Stimulated activated naive CD8-positive, alpha-beta T cell treated with anti-CD3 and anti-CD28 coated beads, Interleukin-15, Interleukin-2, amounts not matched to agents 100 ng/mL and 50 ng/mL, for 24 hours (primary cell): ENCODE results near the gene FAM240B.

ENCODE experiments used
- H3K27ac Mint-ChIP-seq: one replicate; pipeline ENCODE4 v1.8.0; 2021; ENCODE audit warnings: mild to moderate bottlenecking, mixed read lengths
- H3K27me3 Mint-ChIP-seq: one replicate; pipeline ENCODE4 v1.8.0; 2021; ENCODE audit warnings: mixed read lengths
- H3K36me3 Mint-ChIP-seq: one replicate; pipeline ENCODE4 v1.8.0; 2021; ENCODE audit warnings: low read depth, mixed read lengths
- H3K4me1 Mint-ChIP-seq: one replicate; pipeline ENCODE4 v1.8.0; 2021; ENCODE audit warnings: low read depth, mixed read lengths
- H3K4me3 Mint-ChIP-seq: one replicate; pipeline ENCODE4 v1.8.0; 2021; ENCODE audit warnings: mild to moderate bottlenecking, mixed read lengths
- H3K9me3 Mint-ChIP-seq: one replicate; pipeline ENCODE4 v1.8.0; 2021; ENCODE audit warnings: mixed read lengths

Gene FAM240B

DNA sequence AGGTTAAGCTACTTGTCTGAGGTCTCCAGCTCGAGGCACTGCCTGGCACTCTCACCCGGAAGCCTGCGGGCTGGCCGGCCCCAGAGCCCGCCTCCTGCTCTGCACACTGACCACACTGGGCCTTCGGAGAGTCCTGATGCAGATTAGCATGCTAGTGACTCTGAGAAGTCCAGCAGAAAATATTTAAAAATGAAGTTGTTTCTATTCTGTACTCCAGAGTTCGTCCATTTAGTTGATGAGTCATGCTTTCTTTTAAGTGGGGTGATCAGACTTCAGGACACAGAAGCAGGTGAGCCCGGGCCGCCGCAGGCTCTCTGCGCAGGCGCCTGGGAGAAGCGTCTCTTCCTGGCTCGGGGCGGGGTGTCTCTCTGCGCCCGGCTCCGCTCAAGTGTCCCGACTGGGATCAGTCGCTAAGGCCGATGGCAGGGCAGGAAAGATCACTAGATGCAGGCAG lies 32.5 kb downstream of the FAM240B start:
- Mint-ChIP-seq H3K36me3 (no peaks in the 10 kb centered on the region), H3K27ac (no peak overlapping the region), H3K4me3 (no peak overlapping the region), H3K9me3 (no peaks in the 10 kb centered on the region), H3K4me1 (no peaks in the 10 kb centered on the region), H3K27me3 (no peaks in the 10 kb centered on the region)

- Mint-ChIP-seq H3K27ac (no peak overlapping the region), H3K4me1 (no peaks in the 10 kb centered on the region), H3K4me3 (no peak overlapping the region), H3K9me3 (no peaks in the 10 kb centered on the region), H3K36me3 (no peaks in the 10 kb centered on the region), H3K27me3 (no peaks in the 10 kb centered on the region)
Measured at GRCh38 chr9:38686933-38687332, 33.0 kb downstream of the FAM240B start.

DNA sequence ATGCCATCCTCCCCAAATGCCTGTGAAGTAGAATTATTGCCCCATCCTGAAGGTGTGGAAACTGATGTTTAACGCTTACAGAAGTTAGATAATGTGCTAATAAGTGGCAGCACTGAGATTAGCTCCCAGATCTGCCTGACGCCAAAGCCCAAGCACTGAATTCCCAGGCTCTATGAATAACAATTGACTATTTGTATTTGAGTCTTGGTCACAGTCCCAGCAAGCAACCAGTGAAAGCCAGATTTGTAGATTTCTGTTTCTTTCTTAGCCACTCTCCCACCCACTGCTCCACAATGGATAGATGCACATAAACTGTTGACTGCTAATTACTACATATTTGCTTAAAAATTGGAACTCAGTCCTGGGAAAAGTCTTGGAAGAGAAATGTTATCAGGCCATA lies 34.4 kb downstream of the FAM240B start:
- Mint-ChIP-seq H3K27ac (no peak overlapping the region), H3K4me3 (no peak overlapping the region), H3K9me3 (no peaks in the 10 kb centered on the region), H3K27me3 (no peaks in the 10 kb centered on the region), H3K4me1 (no peaks in the 10 kb centered on the region), H3K36me3 (no peaks in the 10 kb centered on the region)

- H3K4me1 Mint-ChIP-seq, result no peaks in the 10 kb centered on the region
- H3K36me3 Mint-ChIP-seq, result no peaks in the 10 kb centered on the region
- H3K27me3 Mint-ChIP-seq, result no peaks in the 10 kb centered on the region
- H3K9me3 Mint-ChIP-seq, result no peaks in the 10 kb centered on the region
- no peak overlapping the region for H3K27ac Mint-ChIP-seq
- H3K4me3 Mint-ChIP-seq, result no peak overlapping the region
Measured at GRCh38 chr9:38683336-38683735, 36.6 kb downstream of the FAM240B start.

GRCh38 chr9:38682713-38683112 lies 37.2 kb downstream of the FAM240B start:
- Mint-ChIP-seq H3K4me1 (no peaks in the 10 kb centered on the region), H3K27me3 (no peaks in the 10 kb centered on the region), H3K27ac (no peak overlapping the region), H3K36me3 (no peaks in the 10 kb centered on the region), H3K9me3 (no peaks in the 10 kb centered on the region), H3K4me3 (no peak overlapping the region)

- no peaks in the 10 kb centered on the region for H3K27me3 Mint-ChIP-seq
- no peaks in the 10 kb centered on the region for H3K9me3 Mint-ChIP-seq
- no peaks in the 10 kb centered on the region for H3K36me3 Mint-ChIP-seq
- no peak overlapping the region for H3K4me3 Mint-ChIP-seq
- no peak overlapping the region for H3K27ac Mint-ChIP-seq
- H3K4me1 Mint-ChIP-seq, result no peaks in the 10 kb centered on the region
Measured at GRCh38 chr9:38681747-38682227, 38.1 kb downstream of the FAM240B start.

- Mint-ChIP-seq H3K4me3 (no peak overlapping the region), H3K27me3 (peaks cover under 1% of the 10 kb centered on the region), H3K4me1 (no peaks in the 10 kb centered on the region), H3K9me3 (no peaks in the 10 kb centered on the region), H3K36me3 (no peaks in the 10 kb centered on the region), H3K27ac (no peak overlapping the region)
Measured at GRCh38 chr9:38680837-38681445, 39.0 kb downstream of the FAM240B start.

DNA sequence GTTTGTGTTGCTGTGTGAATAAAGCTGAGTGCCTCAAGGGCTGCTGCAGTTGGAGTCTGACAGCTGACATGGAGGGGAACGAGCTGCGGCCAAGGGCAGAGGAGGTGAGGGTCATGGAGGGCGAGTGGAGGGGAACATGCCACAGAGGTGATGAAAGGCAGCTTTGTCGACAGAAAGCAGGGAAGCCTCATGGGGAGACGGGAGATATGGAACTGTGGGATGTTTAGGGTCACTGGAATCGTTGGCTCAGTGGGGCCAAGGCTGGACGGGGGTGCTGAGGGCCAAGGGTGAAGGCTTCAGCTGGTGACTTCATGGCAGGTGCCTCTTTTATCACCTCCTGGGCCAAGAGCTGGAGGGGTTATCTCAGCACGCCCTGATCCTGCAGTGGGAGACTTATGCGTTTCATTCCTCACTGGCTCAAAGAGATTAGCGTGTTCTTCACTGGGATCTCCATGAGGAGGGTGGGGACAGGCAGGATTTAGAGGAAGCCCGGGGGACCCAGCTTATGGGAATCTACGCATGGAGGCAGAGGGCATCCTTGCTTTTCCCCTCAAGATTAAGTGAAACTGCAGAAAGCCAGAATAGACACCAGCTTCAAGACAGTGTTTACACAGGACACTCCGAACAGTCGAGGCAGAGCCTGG lies 42.2 kb downstream of the FAM240B start:
- Mint-ChIP-seq H3K36me3 (no peaks in the 10 kb centered on the region), H3K27me3 (peaks cover 5% of the 10 kb centered on the region), H3K27ac (no peak overlapping the region), H3K4me3 (no peak overlapping the region), H3K4me1 (no peaks in the 10 kb centered on the region), H3K9me3 (no peaks in the 10 kb centered on the region)

DNA sequence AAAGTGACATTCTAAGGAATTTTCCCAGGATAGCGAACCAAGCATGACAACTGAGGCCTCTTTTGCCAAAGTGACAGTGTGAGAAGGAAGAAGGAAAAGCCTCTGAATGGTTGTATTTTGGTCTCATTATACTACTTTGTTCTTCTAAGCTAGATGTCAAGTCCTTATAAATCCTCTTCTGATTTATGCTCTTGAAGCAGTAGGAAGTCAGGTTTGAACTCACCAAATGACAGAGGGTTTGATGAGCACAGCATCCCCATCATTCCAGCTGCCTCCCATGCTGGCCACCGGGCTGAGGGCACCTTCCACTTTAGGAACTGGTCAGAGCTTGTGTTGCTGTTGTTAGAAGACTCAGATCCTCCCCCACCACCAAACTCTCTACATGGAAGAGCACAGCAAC lies 44.1 kb downstream of the FAM240B start:
- Mint-ChIP-seq H3K4me3 (no peak overlapping the region), H3K9me3 (no peaks in the 10 kb centered on the region), H3K36me3 (no peaks in the 10 kb centered on the region), H3K27me3 (peaks cover 10% of the 10 kb centered on the region), H3K27ac (no peak overlapping the region), H3K4me1 (peaks cover 11% of the 10 kb centered on the region)

GRCh38 chr9:38675211-38675610 lies 44.7 kb downstream of the FAM240B start:
- H3K4me1 Mint-ChIP-seq, result peaks cover 11% of the 10 kb centered on the region
- no peak overlapping the region for H3K27ac Mint-ChIP-seq
- H3K4me3 Mint-ChIP-seq, result no peak overlapping the region
- H3K27me3 Mint-ChIP-seq, result peaks cover 10% of the 10 kb centered on the region
- H3K36me3 Mint-ChIP-seq, result no peaks in the 10 kb centered on the region
- H3K9me3 Mint-ChIP-seq, result no peaks in the 10 kb centered on the region

GRCh38 chr9:38673399-38674193 lies 46.3 kb downstream of the FAM240B start:
- no peak overlapping the region for H3K4me3 Mint-ChIP-seq

DNA sequence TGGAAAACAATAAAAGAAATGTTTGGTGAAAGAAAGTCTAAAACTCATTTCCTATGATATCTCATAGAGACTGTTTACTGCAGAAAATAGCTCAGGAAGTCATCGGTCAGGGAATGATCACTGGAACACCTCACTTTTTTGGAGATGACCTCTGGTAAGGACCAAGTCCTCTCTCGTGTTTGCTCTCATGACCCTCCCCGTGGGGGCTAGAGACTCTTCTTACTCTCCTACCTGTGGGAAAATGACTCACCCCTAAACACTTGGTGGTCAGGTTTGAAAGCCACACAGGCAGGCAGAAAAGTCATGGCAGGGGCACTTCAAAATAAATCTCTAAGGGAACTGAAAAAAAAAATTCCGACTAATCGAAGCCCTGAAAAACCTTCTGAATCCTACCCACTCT lies 48.2 kb downstream of the FAM240B start:
- no peaks in the 10 kb centered on the region for H3K9me3 Mint-ChIP-seq
- no peak overlapping the region for H3K4me3 Mint-ChIP-seq
- peaks cover 10% of the 10 kb centered on the region for H3K27me3 Mint-ChIP-seq
- no peaks in the 10 kb centered on the region for H3K36me3 Mint-ChIP-seq
- peaks cover 11% of the 10 kb centered on the region for H3K4me1 Mint-ChIP-seq
- H3K27ac Mint-ChIP-seq, result no peak overlapping the region

More at GRCh38 chr9:38673399-38674193, 46.3 kb downstream of the FAM240B start:
- Mint-ChIP-seq H3K27ac (no peak overlapping the region), H3K4me1 (peaks cover 11% of the 10 kb centered on the region), H3K9me3 (no peaks in the 10 kb centered on the region), H3K27me3 (peaks cover 10% of the 10 kb centered on the region), H3K36me3 (no peaks in the 10 kb centered on the region)

GRCh38 chr9:38671372-38671731 lies 48.6 kb downstream of the FAM240B start:
- no peaks in the 10 kb centered on the region for H3K36me3 Mint-ChIP-seq
- peaks cover 11% of the 10 kb centered on the region for H3K4me1 Mint-ChIP-seq
- H3K4me3 Mint-ChIP-seq, result no peak overlapping the region
- H3K27ac Mint-ChIP-seq, result no peak overlapping the region
- H3K27me3 Mint-ChIP-seq, result peaks cover 10% of the 10 kb centered on the region
- H3K9me3 Mint-ChIP-seq, result no peaks in the 10 kb centered on the region

DNA sequence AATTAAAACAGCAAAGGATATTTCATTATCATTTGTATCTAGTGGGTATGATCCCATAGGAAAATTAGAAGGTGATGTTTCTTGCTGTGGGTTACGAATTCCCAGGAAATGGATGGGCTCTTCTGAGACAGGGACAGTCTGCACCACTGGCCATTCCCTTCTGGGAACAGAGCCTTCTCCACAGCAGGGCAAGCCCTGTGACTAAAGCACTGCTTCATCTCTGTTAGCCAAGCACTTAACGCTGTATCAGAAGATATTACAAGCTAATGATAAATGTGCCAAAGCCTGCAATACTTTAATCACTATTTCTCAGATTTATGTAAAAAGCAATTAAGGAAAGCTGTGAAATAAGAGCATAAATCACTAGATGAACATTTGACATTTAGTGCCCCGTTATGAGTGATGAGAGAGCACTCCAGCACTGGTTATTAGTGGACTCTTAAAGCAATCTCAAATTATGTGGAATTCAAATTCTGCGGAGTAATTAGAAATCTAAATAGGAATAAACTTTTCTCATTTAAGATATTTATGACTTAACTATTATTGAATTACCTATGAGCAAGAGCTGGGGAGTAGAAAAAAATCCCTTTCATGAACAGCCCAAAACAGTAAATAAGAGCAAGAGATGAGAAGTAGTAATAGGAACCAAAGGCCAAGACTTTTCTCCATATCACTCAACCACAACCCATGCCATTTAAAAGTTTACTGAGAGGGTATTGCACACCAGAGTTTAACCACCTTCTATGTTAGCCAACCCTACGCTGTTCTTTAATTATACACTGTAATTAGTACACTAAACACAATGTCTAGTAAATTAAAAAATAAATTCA lies 49.2 kb downstream of the FAM240B start:
- no peaks in the 10 kb centered on the region for H3K36me3 Mint-ChIP-seq
- peaks cover 11% of the 10 kb centered on the region for H3K4me1 Mint-ChIP-seq
- no peak overlapping the region for H3K4me3 Mint-ChIP-seq

More for the DNA sequence above, 49.2 kb downstream of the FAM240B start:
- Mint-ChIP-seq H3K27me3 (peaks cover 7% of the 10 kb centered on the region), H3K9me3 (no peaks in the 10 kb centered on the region), H3K27ac (no peak overlapping the region)
